SH-SY5Y (cell line): ENCODE results near the gene ALG9.

Experiments used
- GATA2 ChIP-seq: IDR thresholded peaks from 2 replicates; pipeline ENCODE4 v1.6.1; 2011; ENCODE audit warnings: mild to moderate bottlenecking, low read depth, low read length
- GATA3 ChIP-seq: IDR thresholded peaks from 2 replicates; pipeline ENCODE4 v1.6.1; 2011; ENCODE audit warnings: low read depth, mild to moderate bottlenecking, low read length, moderate library complexity

DNA sequence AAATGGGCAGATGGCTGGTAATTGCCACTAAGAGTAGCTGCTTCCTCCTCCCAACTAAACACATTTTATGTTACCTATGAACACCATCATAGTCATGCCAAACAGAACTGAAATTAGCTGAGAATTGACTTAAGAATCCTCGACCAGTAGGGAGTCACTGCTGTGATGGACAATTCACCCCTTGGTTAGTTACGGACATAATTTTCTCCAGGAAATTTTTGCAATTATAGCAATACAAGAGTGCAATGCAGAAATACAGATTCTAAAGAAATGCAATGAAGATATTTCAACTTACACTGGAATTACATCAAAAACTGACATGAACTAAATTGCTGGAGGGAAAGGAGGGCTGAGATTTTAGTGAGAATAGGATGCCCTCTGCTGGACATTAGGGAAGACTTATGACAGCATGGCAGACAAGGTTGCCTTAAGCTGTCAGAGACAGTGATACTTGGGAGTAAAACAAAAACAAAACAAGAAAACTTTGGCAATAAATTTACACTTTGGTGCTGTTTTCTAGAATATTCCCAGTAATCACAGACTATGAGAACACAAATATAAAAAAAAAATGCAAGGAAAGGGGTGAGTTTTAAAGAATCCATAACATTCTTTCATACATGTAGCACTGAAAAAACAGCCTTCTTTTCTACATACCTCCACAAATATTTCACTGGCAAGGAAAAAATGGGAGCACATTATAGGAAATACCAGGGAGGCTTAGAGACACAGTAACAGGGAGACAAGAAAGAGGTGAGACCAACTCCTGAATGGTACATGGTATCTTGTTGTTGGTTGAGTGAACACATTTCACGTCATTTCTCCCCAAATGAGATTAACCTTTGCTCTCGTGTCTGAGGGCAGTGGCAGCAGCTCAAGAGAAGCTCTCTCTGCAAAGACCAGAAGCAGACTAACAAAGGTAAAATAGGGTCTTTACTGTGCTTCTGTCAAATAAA, 94.0 kb downstream of the ALG9 start:
- TF ChIP-seq GATA2: no peak
- TF ChIP-seq GATA3: no peak
